ENCODE data around the gene NEK11.
A peak's percentile ranks its signal among the peaks of the same experiment; 100 is the strongest.
"Not testable (repeated sequence)": the region's sequence is repeated elsewhere in the genome, so short reads cannot be mapped to it uniquely, and the experiment has no call there.

Gene NEK11

GRCh38 chr3:131026321-131027151 lies at the start of gene NEK11, which contains the start of gene ASTE1:
TSS of gene NEK11 (plus strand) at chr3:131026877. CDS start at chr3:131029709, 2,832 bp downstream.
TSS of gene ASTE1 (minus strand) at chr3:131026825. CDS start at chr3:131025306, 1,519 bp downstream.
- DNase-seq: peak; percentile 91 to 92

GRCh38 chr3:130979117-130979516 lies 47.6 kb upstream of the NEK11 start:
- no peak for DNase-seq

GRCh38 chr3:130981469-130981868 lies 45.2 kb upstream of the NEK11 start:
- no peak for DNase-seq

- no peak for DNase-seq
Measured at GRCh38 chr3:130990282-130990681, 36.4 kb upstream of the NEK11 start.

DNA sequence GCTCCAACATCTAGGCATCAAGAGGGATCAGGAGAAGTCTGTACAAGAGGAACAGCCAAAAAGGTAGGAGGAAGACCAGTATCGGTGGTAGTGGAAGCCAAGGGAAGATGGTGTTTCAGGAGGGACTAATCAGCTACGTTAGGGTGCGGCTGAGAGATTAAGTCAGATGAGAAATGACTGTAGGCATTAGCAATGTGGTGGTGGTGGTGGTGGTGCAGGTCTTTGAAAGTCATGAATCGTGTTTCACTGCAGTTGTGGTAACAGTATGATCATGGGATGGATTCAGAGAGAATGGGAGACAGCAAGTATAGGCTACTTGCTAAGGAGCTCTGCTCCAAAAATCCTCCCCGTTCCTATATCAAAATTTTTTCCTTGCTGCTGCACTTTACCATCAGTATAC lies 35.6 kb upstream of the NEK11 start:
- DNase-seq: no peak

DNA sequence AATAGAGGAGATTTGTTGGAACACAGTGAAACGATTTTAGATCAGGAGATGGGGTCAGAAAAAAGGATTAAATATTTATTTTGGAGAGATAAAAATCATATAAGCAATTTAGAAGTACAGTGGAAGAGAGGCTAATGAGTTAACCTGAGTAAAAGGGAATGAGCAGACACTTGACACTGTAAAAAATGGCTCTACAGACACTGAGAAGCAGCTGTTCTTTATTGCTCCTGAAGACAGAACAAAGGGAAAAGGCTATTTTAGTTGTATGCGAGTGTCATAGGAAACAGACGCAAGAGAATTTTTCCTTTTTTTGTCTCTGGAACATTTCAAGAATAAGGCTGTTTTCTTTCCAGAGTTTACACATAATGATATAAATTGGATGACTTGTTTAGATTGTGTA lies 34.3 kb upstream of the NEK11 start:
- DNase-seq: peak in 1 of 2 experiments; percentile 52

DNA sequence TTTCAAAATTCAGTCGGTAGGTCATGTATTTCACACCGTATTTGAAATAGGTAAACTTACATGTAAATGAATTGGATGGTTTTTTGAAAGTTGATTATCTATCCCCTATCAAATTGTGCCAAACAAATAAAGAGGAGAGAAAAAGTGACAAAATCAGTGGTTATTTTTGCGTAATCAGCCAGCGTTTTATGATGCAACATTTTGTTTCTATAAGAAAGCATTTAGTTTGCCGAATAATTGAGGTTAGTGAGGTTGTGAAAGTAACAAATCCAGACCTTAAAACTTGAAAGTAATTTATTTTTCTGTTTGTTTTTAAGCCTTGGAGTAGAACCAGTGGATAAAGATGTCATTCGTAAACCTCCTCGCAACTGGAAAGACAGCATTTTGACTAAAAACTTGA lies 29.4 kb upstream of the NEK11 start:
- no peak for DNase-seq

DNA sequence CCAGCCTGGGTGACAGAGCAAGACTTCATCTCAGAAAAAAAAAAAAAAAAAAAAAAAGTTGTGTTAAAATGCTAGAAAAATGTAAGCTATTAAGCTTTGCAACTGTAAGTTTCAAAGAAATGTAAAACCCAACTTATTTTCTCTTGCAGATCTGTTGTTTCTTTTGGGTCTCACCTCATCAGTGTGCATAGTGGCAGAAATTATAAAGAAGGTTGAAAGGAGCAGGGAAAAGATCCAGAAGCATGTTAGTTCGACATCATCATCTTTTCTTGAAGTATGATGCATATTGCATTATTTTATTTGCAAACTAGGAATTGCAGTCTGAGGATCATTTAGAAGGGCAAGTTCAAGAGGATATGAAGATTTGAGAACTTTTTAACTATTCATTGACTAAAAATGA lies 25.6 kb upstream of the NEK11 start:
- no peak for DNase-seq

DNA sequence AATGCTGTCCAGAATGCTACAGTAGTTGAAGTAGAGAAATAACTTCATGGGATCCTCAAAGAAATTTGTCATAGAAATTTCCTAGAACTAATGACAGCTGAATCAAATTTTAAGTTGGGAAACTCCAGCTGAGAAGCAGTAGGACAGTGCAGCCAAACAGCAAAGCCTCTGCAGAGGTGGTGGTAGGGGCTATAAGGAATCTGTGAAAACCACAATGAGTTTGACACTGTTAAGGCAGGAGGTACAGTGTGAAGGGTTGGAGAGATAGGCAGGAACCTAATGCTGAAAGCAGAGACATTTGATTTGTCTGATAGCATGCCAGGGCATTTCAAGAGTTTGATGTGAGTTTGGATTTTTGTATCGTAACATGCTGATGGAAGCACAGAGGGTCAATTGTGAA lies 22.1 kb upstream of the NEK11 start:
- DNase-seq: no peak

DNA sequence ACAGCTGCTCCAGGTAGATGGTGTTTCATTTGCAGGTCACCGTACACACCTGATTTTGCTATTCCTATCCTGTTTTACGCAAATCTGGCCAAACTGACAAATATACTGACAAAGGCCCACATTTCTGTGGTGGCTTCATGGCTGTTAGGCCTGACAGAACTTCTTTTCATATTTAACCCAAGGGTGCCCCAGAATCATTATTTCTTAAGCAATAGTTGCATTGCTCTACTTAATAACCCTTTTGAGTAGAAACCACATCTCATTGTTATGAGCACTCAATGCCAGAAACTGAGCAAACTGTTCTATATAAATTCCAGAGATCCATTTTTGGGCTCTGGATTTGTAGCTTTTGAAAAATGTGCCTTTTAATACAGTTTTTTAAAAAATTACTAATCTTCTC lies 19.4 kb upstream of the NEK11 start:
- DNase-seq: no peak

DNA sequence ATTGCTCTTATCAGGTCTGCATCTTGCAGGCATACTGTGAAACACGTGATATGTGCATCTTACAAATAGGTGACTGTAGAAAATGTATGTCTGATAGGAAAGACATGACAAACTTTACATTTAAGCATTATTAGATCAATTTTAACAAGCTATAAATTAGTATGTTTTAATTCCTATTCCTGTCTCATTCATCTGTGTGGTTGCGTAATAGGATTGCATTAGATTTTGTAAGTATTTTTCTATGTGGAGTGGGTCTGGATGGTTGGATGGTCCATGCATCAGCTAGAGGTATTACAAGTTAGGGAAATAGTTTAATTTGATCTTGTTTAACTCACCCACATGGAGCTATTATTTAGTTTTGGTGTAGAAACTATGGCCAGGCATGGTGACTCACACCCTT lies 18.9 kb upstream of the NEK11 start:
- DNase-seq: no peak

DNA sequence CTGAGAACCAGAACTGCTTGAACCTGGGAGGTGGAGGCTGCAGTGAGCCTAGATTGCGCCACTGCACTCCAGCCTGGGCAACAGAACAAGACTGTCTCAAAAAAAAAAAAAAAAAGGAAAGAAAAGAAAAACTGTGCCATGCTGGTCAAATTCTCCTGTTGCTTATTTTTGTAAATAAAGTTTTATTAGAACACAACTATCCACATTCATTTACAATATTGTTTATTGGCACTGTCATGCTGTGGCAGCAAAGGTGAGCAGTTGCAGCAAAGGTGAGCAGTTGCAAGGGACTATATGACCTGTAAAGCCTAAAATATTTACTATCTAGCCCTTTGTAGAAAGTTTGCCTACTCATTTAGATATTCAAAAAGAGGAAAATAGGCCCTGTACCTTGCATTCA lies 18.4 kb upstream of the NEK11 start:
- DNase-seq: no peak

GRCh38 chr3:131009698-131010097 lies 17.0 kb upstream of the NEK11 start:
- no peak for DNase-seq

DNA sequence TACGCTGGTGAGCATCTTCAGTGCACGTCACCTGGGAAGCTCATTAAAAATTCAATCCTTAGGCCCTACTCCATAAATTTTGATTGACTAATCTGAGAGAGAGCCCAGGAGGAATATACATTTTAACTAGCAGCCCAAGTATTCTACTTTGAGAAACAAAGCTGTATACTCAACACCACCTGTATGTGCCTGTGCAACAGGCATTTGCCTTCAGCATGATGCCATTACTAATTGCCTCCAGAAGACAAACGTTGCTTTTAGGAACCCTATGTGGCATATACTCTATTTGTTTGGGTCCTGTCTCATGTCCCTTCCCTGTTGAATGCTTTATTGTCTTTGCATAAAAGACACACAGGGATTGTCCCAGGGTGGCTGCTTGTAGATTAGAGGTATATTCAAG lies 7.7 kb upstream of the NEK11 start:
- DNase-seq: no peak

DNA sequence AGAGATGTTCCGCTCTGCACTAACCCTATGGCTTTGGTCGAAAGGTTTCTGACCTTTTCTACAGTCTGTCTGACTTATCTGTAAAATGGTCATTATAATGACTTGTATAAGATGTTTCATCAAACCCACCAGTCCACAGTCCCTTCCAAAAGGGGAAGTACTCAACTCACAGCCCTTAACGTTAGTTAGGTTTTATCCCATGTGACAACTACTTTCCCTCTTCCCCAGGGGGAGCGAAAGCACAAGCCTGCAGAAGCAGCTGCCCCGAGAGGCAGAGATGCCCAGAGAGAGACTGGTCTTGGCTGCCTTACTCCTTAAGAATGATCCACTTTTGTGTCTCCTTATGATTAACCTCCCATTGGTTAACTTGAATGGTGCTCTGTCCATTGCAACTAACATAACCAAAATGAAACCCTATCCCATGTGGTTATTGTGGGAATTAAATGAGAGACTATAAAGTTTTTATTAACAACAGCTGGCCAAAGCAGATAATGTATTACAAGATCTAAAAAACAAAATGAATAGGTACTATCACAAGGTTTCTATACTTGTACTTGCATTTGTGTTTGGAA lies 6.5 kb upstream of the NEK11 start:
- DNase-seq: no peak

DNA sequence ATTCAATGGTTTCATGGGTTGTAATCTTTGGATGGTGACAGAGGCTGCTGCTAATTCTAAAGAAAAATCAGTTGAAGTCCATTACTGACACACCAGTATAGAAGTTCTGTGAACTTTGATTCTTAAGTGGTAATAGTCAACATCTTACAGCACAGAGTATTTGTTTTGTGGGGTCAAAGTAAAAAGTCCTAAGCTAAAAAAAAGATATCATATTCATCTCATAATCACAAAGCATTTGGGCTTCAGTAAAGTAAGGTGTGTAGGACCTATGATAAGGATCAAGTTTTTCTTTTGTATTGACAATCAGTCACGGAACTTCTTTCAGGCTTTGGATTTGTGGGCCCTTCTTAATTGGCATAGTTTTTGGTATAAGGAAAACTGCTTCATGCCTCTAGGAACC lies 1.1 kb upstream of the NEK11 start:
- no peak for DNase-seq

DNA sequence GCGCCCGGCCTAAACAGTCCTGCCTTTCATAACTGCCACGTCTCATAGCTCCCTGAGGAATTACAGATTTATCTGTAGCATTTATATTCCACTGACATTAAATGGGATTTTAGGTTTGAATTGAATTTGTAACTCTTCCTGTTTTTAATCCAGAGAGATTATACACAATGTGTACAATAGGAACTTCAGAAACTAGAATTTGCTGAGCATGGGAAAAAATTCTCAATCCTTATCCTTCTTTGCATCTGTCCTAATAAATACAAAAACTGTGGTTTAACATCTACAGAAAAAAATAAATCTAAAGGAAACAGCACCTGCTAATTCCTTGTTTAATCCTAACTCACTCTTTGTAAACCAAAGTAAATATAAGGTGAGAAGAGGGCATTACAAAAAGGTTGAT lies 2.2 kb downstream of the NEK11 start:
- no peak for DNase-seq

- no peak for DNase-seq
Measured at GRCh38 chr3:131031660-131032059, 5.0 kb downstream of the NEK11 start.

GRCh38 chr3:131033480-131034080 lies 6.9 kb downstream of the NEK11 start:
- DNase-seq: peak; percentile 60 to 77

DNA sequence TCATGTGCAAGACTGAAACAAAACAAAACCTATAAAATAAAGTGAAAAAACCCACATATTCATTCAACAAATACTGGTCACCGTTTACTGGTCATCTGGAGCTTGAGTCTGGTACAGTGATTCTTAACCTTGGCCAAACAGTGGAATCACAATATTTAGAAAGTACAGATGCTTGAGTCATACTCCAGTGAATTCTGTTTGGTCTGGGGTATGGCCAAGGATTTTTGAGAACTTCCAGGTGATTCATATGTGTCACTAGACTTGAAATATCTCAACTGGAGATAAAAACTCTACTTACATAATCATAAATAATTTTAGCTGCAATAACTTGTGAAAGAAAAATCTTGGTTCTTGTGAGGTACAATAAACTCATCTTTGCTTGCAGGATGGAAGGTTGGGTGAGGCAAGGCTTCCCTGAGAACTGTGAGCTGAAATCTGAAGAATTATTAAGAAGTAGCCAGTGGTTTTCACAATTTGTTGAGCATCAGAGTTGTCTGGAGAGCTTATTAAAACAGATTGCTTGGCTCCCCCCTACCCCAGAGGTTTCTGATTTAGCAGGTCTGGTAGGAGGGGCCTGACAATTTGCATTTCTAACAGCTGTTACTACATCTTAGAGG lies 9.6 kb downstream of the NEK11 start:
- no peak for DNase-seq

DNA sequence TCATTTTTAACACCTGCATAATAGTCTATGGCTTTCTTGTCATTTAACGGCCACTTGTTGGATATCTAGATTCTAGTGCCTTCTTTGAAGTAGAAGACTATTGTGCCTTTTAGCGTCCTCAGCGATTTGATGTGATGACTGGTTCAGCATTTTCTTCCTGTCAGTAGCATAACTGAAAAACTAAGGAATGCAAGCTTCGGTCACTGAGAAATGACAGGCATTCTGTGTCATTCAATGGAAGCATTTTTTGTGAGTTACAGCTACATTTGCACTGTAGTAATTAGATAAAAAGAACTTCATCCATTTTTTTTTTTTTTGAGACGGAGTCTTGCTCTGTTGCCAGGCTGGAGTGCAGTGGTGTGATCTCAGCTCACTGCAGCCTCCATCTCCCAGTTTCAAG lies 10.3 kb downstream of the NEK11 start:
- DNase-seq: no peak

- no peak for DNase-seq
Measured at GRCh38 chr3:131038326-131038725, 11.6 kb downstream of the NEK11 start.

DNA sequence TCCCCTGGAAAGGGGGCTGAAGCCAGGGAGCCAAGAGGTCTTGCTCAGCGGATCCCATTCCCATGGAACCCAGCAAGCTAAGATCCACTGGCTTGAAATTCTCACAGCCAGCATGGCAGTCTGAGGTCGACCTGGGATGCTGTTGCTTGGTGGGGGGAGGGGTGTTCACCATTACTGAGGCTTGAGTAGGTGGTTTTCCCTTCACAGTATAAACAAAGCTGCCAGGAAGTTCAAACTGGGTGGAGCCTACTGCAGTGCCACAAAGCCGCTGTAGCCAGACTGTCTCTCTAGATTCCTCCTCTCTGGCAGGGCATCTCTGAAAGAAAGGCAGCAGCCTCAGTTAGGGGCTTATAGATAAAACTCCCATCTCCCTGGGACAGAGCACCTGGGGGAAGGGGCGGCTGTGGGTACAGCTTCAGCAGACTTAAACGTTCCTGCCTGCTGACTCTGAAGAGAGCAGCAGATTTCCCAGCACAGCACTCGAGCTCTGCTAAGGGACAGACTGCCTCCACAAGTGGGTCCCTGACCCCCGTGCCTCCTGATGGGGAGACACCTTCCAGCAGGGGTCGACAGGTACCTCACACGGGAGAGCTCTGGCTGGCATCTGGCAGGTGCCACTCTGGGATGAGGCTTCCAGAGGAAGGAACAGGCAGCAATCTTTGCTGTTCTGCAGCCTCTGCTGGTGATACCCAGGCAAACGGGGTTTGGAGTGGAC lies 15.8 kb downstream of the NEK11 start:
- DNase-seq: not testable (repeated sequence)
